Naive thymus-derived CD4-positive, alpha-beta T cell (primary cell): ENCODE measurements around the gene ROGDI. TPM values are rescaled to one million over a fixed set of nuclear protein-coding genes. Genes with fewer than 3 reads are reported as not detected.
A peak's percentile ranks its signal among the peaks of the same experiment; 100 is the strongest.

ENCODE experiments used
- ATAC-seq: fragments of 150-1000 bp; cut with Tn5 transposase; 2 replicates; pipeline ENCODE4 v1.10.0; 2021; ENCODE audit warnings: mild to moderate bottlenecking, moderate library complexity
- CTCF ChIA-PET: fragments of 350-600 bp; sonication (Branson Sonifier 250); formaldehyde crosslinking; loops from one replicate; lab custom pipeline; 2021; ENCODE audit warnings: antibody characterized with exemption; lab: Charles Lee
- POLR2A ChIA-PET: fragments of 350-600 bp; sonication (Branson Sonifier 250); formaldehyde crosslinking; loops from one replicate; lab custom pipeline; 2021; ENCODE audit warnings: antibody characterized with exemption, inconsistent platforms; lab: Charles Lee
- DNase-seq, 9 donors: peaks; one replicate each; pipeline versions ENCODE4 v3.0.0 to v3.0.0-alpha.2; 2020 to 2022; ENCODE audit warnings: mixed read lengths in 1 of 9
- H3K27ac ChIP-seq: one replicate; pipeline ENCODE4 v1.7.0; 2013; ENCODE audit warnings: mild to moderate bottlenecking, low read depth, low read length, moderate library complexity
- H3K27me3 ChIP-seq, 2 donors: one replicate each; pipeline ENCODE4 v1.7.0; 2013; ENCODE audit warnings: low read length in 2 of 2, mild to moderate bottlenecking in 2 of 2, moderate library complexity in 2 of 2; ENCODE audit not compliant: control insufficient read depth in 2 of 2, insufficient read depth in 2 of 2
- H3K36me3 ChIP-seq, 3 experiments: 1 replicate in 2 of 3; 2 replicates in 1 of 3; pipeline ENCODE4 v1.7.0; 2013; ENCODE audit warnings: low read length in 3 of 3, mild to moderate bottlenecking in 3 of 3, moderate library complexity in 1 of 3; ENCODE audit not compliant: insufficient read depth in 3 of 3, control insufficient read depth in 2 of 3
- H3K4me1 ChIP-seq, 2 donors: one replicate each; pipeline ENCODE4 v1.7.0; 2013; ENCODE audit warnings: low read length in 2 of 2, mild to moderate bottlenecking in 2 of 2, moderate library complexity in 1 of 2; ENCODE audit not compliant: control insufficient read depth in 2 of 2, insufficient read depth in 2 of 2
- H3K4me3 ChIP-seq: 2 replicates; pipeline ENCODE4 v1.7.0; 2013; ENCODE audit warnings: mild to moderate bottlenecking, low read length
- H3K9me3 ChIP-seq, 3 experiments: 1 replicate in 2 of 3; 2 replicates in 1 of 3; pipeline ENCODE4 v1.7.0; 2013; ENCODE audit warnings: low read length in 3 of 3; ENCODE audit not compliant: control insufficient read depth in 2 of 3
- H3K27ac Mint-ChIP-seq, 9 donors: one replicate each; pipeline ENCODE4 v1.8.0; 2020 to 2022; ENCODE audit warnings: mixed read lengths in 9 of 9, mild to moderate bottlenecking in 8 of 9, moderate library complexity in 5 of 9, inconsistent platforms in 2 of 9
- H3K27me3 Mint-ChIP-seq, 5 donors: one replicate each; pipeline ENCODE4 v1.8.0; 2021 to 2022; ENCODE audit warnings: mixed read lengths in 5 of 5, mild to moderate bottlenecking in 1 of 5
- H3K36me3 Mint-ChIP-seq, 5 donors: one replicate each; pipeline ENCODE4 v1.8.0; 2020 to 2022; ENCODE audit warnings: mixed read lengths in 5 of 5, mild to moderate bottlenecking in 3 of 5, inconsistent platforms in 1 of 5
- H3K4me1 Mint-ChIP-seq, 7 donors: one replicate each; pipeline ENCODE4 v1.8.0; 2020 to 2022; ENCODE audit warnings: mixed read lengths in 7 of 7, mild to moderate bottlenecking in 3 of 7, inconsistent platforms in 1 of 7
- H3K4me3 Mint-ChIP-seq, 10 donors: one replicate each; pipeline ENCODE4 v1.8.0; 2020 to 2022; ENCODE audit warnings: mild to moderate bottlenecking in 10 of 10, mixed read lengths in 10 of 10, moderate library complexity in 6 of 10, inconsistent platforms in 2 of 10
- H3K9me3 Mint-ChIP-seq, 11 donors: one replicate each; pipeline ENCODE4 v1.8.0; 2020 to 2022; ENCODE audit warnings: mixed read lengths in 11 of 11, mild to moderate bottlenecking in 4 of 11, inconsistent platforms in 1 of 11, moderate library complexity in 1 of 11
- intact Hi-C, 2 donors: fragments of 100-400 bp; cut with micrococcal nuclease; formaldehyde crosslinking; loops; one replicate each; pipeline ENCODE4 v1.15.1; 2023
- polyA plus RNA-seq, 2 donors: library from polyadenylated mRNA; unstranded; fragments of 300-500 nt; fragmentation: Illumina TruSeq; gene quantifications; one replicate each; pipeline ENCODE4 v1.2.3, GENCODE V29; 2021
- total RNA-seq, 6 experiments: library from RNA in 5 of 6; stranded (reverse) in 5 of 6; gene quantifications; 1 replicate in 5 of 6; 2 replicates in 1 of 6; pipeline ENCODE4 v1.2.3 and lab custom pipeline; 2021 to 2026

The ROGDI gene
- total and polyA plus RNA-seq, 7 experiments from 2014 or later = 7.4 to 29.0 (median 8.6) TPM

- peaks cover 4 to 20% (median 14%) of the 10 kb centered on the region in 7 donors for H3K4me1 Mint-ChIP-seq
- DNase-seq (no peak), ATAC-seq (no peak)
- peaks cover 17 to 42% (median 27%) of the 10 kb centered on the region in 5 donors for H3K36me3 Mint-ChIP-seq
- no peak overlapping the region for H3K27ac ChIP-seq
- no peaks in the 10 kb centered on the region for H3K9me3 ChIP-seq
- peak overlapping the region in 1 of 9 donors; percentile 51 for H3K27ac Mint-ChIP-seq
- ChIA-PET CTCF (no interaction called here), POLR2A (interaction anchor here (0.6 kb wide), 1 partner anchor 22 kb away, joined by 3 read pairs; no protein-coding TSS in a partner anchor)
- H3K4me3 ChIP-seq = no peak overlapping the region
- no peaks in the 10 kb centered on the region for H3K9me3 Mint-ChIP-seq
- peaks cover 20 to 69% (median 23%) of the 10 kb centered on the region in 3 experiments for H3K36me3 ChIP-seq
- intact Hi-C loops = no loop called here
- no peaks in the 10 kb centered on the region for H3K4me1 ChIP-seq
- H3K4me3 Mint-ChIP-seq = no peak overlapping the region
- no peaks in the 10 kb centered on the region for H3K27me3 ChIP-seq
- H3K27me3 Mint-ChIP-seq = no peaks in the 10 kb centered on the region
Observed at GRCh38 chr16:4832698-4833343, 30.4 kb upstream of the ROGDI start.

- H3K27me3 ChIP-seq = no peaks in the 10 kb centered on the region
- Mint-ChIP-seq H3K4me1 (peaks cover 4 to 20% (median 11%) of the 10 kb centered on the region in 7 donors), H3K4me3 (no peak overlapping the region), H3K27me3 (no peaks in the 10 kb centered on the region), H3K36me3 (peaks cover 17 to 43% (median 28%) of the 10 kb centered on the region in 5 donors), H3K9me3 (no peaks in the 10 kb centered on the region), H3K27ac (no peak overlapping the region)
- intact Hi-C loops = no loop called here
- ChIA-PET POLR2A (no interaction called here), CTCF (no interaction called here)
- H3K27ac ChIP-seq = no peak overlapping the region
- no peaks in the 10 kb centered on the region for H3K9me3 ChIP-seq
- H3K4me1 ChIP-seq = no peaks in the 10 kb centered on the region
- DNase-seq (no peak), ATAC-seq (no peak)
- no peak overlapping the region for H3K4me3 ChIP-seq
- peaks cover 20 to 81% (median 23%) of the 10 kb centered on the region in 3 experiments for H3K36me3 ChIP-seq
Observed at GRCh38 chr16:4831616-4832015, 29.2 kb upstream of the ROGDI start.

- H3K9me3 Mint-ChIP-seq = no peaks in the 10 kb centered on the region
- Histone ChIP-seq H3K4me3 (no peak overlapping the region), H3K27ac (no peak overlapping the region), H3K36me3 (peaks cover 20 to 86% (median 23%) of the 10 kb centered on the region in 3 experiments), H3K27me3 (no peaks in the 10 kb centered on the region), H3K4me1 (no peaks in the 10 kb centered on the region), H3K9me3 (no peaks in the 10 kb centered on the region)
- H3K27ac Mint-ChIP-seq = peak overlapping the region in 2 of 9 donors; percentile 28 to 74
- ChIA-PET POLR2A (no interaction called here), CTCF (interaction anchor here (0.7 to 0.8 kb wide), 2 partner anchors 164 to 502 kb away, joined by 4 to 7 read pairs; no protein-coding TSS in a partner anchor)
- peaks cover 14 to 39% (median 26%) of the 10 kb centered on the region in 5 donors for H3K36me3 Mint-ChIP-seq
- H3K27me3 Mint-ChIP-seq = no peaks in the 10 kb centered on the region
- DNase-seq = no peak
- no peak for ATAC-seq
- H3K4me1 Mint-ChIP-seq = peaks cover 4 to 17% (median 7%) of the 10 kb centered on the region in 7 donors
- intact Hi-C loops = no loop called here
- no peak overlapping the region for H3K4me3 Mint-ChIP-seq
Observed at GRCh38 chr16:4830408-4830807, 28.0 kb upstream of the ROGDI start.

GRCh38 chr16:4828567-4829321 is 26.3 kb upstream of the ROGDI start:
- H3K4me1 ChIP-seq = no peaks in the 10 kb centered on the region

GRCh38 chr16:4826980-4827379 is 24.5 kb upstream of the ROGDI start:
- ChIA-PET POLR2A (interaction anchor here (0.6 kb wide), 1 partner anchor 17 kb away, joined by 3 read pairs; no protein-coding TSS in a partner anchor), CTCF (no interaction called here)
- H3K4me1 ChIP-seq = no peaks in the 10 kb centered on the region
- peaks cover 16 to 91% (median 34%) of the 10 kb centered on the region in 3 experiments for H3K36me3 ChIP-seq
- DNase-seq = no peak
- peaks cover 0 to 19% (median 6%) of the 10 kb centered on the region in 7 donors for H3K4me1 Mint-ChIP-seq
- ATAC-seq = no peak
- H3K27ac Mint-ChIP-seq = no peak overlapping the region
- H3K36me3 Mint-ChIP-seq = peaks cover 18 to 37% (median 25%) of the 10 kb centered on the region in 5 donors
- H3K4me3 ChIP-seq = no peak overlapping the region
- no peaks in the 10 kb centered on the region for H3K27me3 ChIP-seq
- no peak overlapping the region for H3K4me3 Mint-ChIP-seq
- H3K27ac ChIP-seq = no peak overlapping the region
- no peaks in the 10 kb centered on the region for H3K9me3 Mint-ChIP-seq
- no peaks in the 10 kb centered on the region for H3K9me3 ChIP-seq
- H3K27me3 Mint-ChIP-seq = no peaks in the 10 kb centered on the region
- intact Hi-C loops = no loop called here

More at GRCh38 chr16:4828567-4829321, 26.3 kb upstream of the ROGDI start:
- Mint-ChIP-seq H3K9me3 (no peaks in the 10 kb centered on the region), H3K36me3 (peaks cover 20 to 48% (median 28%) of the 10 kb centered on the region in 5 donors), H3K27me3 (no peaks in the 10 kb centered on the region), H3K27ac (no peak overlapping the region), H3K4me1 (peaks cover 2 to 25% (median 7%) of the 10 kb centered on the region in 7 donors), H3K4me3 (no peak overlapping the region)
- Histone ChIP-seq H3K27ac (no peak overlapping the region), H3K9me3 (no peaks in the 10 kb centered on the region), H3K27me3 (no peaks in the 10 kb centered on the region), H3K36me3 (peaks cover 18 to 91% (median 27%) of the 10 kb centered on the region in 3 experiments), H3K4me3 (no peak overlapping the region)
- POLR2A ChIA-PET = no interaction called here
- CTCF ChIA-PET = no interaction called here
- DNase-seq = no peak
- no peak for ATAC-seq
- intact Hi-C loops = no loop called here

GRCh38 chr16:4826526-4826925 is 24.1 kb upstream of the ROGDI start:
- Histone ChIP-seq H3K36me3 (peaks cover 14 to 91% (median 30%) of the 10 kb centered on the region in 3 experiments), H3K27me3 (no peaks in the 10 kb centered on the region), H3K4me1 (no peaks in the 10 kb centered on the region), H3K4me3 (no peak overlapping the region), H3K9me3 (no peaks in the 10 kb centered on the region), H3K27ac (no peak overlapping the region)
- Mint-ChIP-seq H3K4me1 (peaks cover 0 to 19% (median 6%) of the 10 kb centered on the region in 7 donors), H3K27ac (no peak overlapping the region), H3K9me3 (no peaks in the 10 kb centered on the region), H3K27me3 (no peaks in the 10 kb centered on the region), H3K4me3 (no peak overlapping the region), H3K36me3 (peaks cover 16 to 36% (median 24%) of the 10 kb centered on the region in 5 donors)
- POLR2A ChIA-PET = interaction anchor here (0.6 kb wide), 1 partner anchor 18 kb away, joined by 3 read pairs; no protein-coding TSS in a partner anchor
- no peak for DNase-seq
- CTCF ChIA-PET = no interaction called here
- ATAC-seq = no peak
- intact Hi-C loops = no loop called here
